Ascending aorta (tissue), 2 donors: ENCODE data around the gene HSDL1. TPM values are rescaled to one million over a fixed set of nuclear protein-coding genes. Genes with fewer than 3 reads are reported as not detected.

ENCODE experiments used
- DNase-seq, 2 donors: peaks; one replicate each; pipeline ENCODE4 v3.0.0-alpha.2; 2019; ENCODE audit warnings: low spot score in 2 of 2
- H3K27ac ChIP-seq, 2 donors: fragments of 200-600 bp; sonication (generic); one replicate each; pipeline ENCODE4 v1.5.1; 2016 to 2017; ENCODE audit warnings: mild to moderate bottlenecking in 1 of 2
- H3K27me3 ChIP-seq: fragments of 200-600 bp; sonication (generic); one replicate; pipeline ENCODE4 v1.5.1; 2017
- H3K36me3 ChIP-seq, 2 donors: fragments of 200-600 bp; sonication (generic); one replicate each; pipeline ENCODE4 v1.5.1; 2016
- H3K4me1 ChIP-seq, 2 donors: fragments of 200-600 bp; sonication (generic); one replicate each; pipeline ENCODE4 v1.5.1; 2016 to 2017; ENCODE audit warnings: mild to moderate bottlenecking in 1 of 2
- H3K4me3 ChIP-seq, 2 donors: fragments of 200-600 bp; sonication (generic); one replicate each; pipeline ENCODE4 v1.5.1; 2016 to 2017; ENCODE audit warnings: mild to moderate bottlenecking in 1 of 2
- H3K9me3 ChIP-seq, 2 donors: fragments of 200-600 bp; sonication (generic); one replicate each; pipeline ENCODE4 v1.5.1; 2016
- intact Hi-C: fragments of 100-400 bp; cut with DNase I; formaldehyde crosslinking; loops from one replicate; pipeline ENCODE4 v1.15.1; 2023
- total RNA-seq: library from RNA; depleted of rRNA; stranded (reverse); fragments of >200 nt; gene quantifications from one replicate; pipeline ENCODE4 v1.1.0, GENCODE V29; 2016
- TF ChIP-seq, protein P1 (sequence below), 3 experiments: fragments of 200-600 bp in 2 of 3; fragments of 450-650 bp in 1 of 3; sonication (generic) in 2 of 3; IDR thresholded peaks; one replicate each; pipeline ENCODE4 v1.5.1; 2016 to 2019; ENCODE audit warnings: antibody characterized with exemption in 3 of 3, mild to moderate bottlenecking in 1 of 3, moderate library complexity in 1 of 3

HSDL1 gene
- total RNA-seq, 1 donor from 2014 or later: 12.0 TPM

DNA sequence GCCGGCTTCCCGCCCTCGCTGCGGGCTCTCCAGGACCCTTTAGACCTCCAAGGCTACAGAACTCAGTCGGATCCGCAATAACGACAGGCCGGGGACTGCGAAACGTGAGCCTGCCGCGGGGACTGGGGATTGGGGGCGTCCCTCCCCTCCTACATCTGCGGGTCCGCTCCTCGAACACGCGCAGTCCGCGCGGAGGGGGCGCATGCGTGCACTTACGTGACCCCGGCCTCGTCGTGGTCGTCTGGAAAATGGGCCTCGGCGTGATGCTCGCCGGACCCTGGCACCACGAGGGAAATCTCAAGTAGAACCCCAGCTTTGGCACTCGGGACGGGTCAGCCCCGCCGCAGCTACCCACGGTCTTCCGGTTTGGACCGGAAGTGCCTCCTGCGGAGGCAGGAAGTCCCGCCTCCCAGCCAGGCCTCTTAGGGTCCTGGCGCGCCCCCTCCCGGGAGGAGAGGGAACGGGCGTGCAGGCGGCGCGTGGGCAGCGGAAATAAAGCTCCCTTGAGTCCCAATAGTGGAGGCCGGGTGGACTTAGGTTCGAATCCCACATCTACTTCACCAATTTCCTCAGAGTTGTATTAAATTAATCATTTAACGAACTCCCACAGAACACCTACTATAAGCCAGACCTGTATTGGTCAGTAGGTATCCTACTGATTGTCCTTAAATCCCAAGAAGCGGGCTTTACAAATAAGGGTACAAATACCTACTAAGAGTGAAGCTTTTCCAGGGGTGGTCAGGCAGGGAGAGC lies 41.9 kb upstream of the HSDL1 start, which contains the start of gene TAF1C:
Gene TAF1C, minus strand, starts transcription at position 373 of the 753 bp plus-strand sequence. CDS start 2,069 bp downstream, outside the sequence.
- intact Hi-C loops: loop anchor here (1.0 to 10.0 kb wide), 6 partner anchors 42 to 262 kb away; partner anchors contain the start of genes DNAAF1, HSDL1 and MBTPS1
- DNase-seq: peak; percentile 71 to 97
- TF ChIP-seq, protein P1, sequence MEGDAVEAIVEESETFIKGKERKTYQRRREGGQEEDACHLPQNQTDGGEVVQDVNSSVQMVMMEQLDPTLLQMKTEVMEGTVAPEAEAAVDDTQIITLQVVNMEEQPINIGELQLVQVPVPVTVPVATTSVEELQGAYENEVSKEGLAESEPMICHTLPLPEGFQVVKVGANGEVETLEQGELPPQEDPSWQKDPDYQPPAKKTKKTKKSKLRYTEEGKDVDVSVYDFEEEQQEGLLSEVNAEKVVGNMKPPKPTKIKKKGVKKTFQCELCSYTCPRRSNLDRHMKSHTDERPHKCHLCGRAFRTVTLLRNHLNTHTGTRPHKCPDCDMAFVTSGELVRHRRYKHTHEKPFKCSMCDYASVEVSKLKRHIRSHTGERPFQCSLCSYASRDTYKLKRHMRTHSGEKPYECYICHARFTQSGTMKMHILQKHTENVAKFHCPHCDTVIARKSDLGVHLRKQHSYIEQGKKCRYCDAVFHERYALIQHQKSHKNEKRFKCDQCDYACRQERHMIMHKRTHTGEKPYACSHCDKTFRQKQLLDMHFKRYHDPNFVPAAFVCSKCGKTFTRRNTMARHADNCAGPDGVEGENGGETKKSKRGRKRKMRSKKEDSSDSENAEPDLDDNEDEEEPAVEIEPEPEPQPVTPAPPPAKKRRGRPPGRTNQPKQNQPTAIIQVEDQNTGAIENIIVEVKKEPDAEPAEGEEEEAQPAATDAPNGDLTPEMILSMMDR (IDR thresholded peaks at IDR 0.05): peak; percentile 89 to 99 (median 98)
- H3K4me1 ChIP-seq: peaks cover 5 to 10% of the 10 kb centered on the region in 2 donors
- H3K27me3 ChIP-seq: no peaks in the 10 kb centered on the region
- H3K27ac ChIP-seq: peak within 1 kb of the TSS; percentile 67 to 82
- H3K9me3 ChIP-seq: no peaks in the 10 kb centered on the region
- H3K36me3 ChIP-seq: peaks cover 27 to 29% of the 10 kb centered on the region in 2 donors
- peak within 1 kb of the TSS; percentile 93 to 96 for H3K4me3 ChIP-seq

DNA sequence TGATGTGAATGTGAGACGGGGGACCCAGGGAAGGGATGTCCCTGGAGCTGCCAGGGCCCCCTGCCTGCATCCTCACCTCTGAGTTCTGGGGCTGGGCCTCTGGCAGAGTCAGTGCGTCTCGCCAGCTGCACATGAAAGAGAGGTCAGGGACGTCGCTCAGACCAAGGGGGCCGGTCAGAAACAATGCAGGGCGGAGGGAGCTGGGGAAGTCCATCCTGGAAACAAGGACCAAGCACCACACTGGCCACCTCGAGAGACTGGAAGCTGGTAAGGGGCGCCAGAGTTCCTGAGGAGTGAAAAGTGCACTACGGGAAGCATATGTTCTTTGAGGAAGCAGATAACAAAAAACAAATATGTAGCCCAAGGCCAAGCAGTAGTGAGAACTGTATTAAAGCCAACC lies 39.8 kb upstream of the HSDL1 start:
- peaks cover 47 to 50% of the 10 kb centered on the region in 2 donors for H3K36me3 ChIP-seq
- DNase-seq: no peak
- H3K27me3 ChIP-seq: no peaks in the 10 kb centered on the region
- H3K4me1 ChIP-seq: peaks cover 5 to 10% of the 10 kb centered on the region in 2 donors
- TF ChIP-seq, protein P1 (IDR thresholded peaks at IDR 0.05): no peak
- H3K4me3 ChIP-seq: no peak overlapping the region
- H3K27ac ChIP-seq: peak overlapping the region in 1 of 2 donors; percentile 28
- no peaks in the 10 kb centered on the region for H3K9me3 ChIP-seq
- intact Hi-C loops: loop anchor here (10.0 kb wide), 1 partner anchor 260 kb away; no protein-coding TSS in a partner anchor

DNA sequence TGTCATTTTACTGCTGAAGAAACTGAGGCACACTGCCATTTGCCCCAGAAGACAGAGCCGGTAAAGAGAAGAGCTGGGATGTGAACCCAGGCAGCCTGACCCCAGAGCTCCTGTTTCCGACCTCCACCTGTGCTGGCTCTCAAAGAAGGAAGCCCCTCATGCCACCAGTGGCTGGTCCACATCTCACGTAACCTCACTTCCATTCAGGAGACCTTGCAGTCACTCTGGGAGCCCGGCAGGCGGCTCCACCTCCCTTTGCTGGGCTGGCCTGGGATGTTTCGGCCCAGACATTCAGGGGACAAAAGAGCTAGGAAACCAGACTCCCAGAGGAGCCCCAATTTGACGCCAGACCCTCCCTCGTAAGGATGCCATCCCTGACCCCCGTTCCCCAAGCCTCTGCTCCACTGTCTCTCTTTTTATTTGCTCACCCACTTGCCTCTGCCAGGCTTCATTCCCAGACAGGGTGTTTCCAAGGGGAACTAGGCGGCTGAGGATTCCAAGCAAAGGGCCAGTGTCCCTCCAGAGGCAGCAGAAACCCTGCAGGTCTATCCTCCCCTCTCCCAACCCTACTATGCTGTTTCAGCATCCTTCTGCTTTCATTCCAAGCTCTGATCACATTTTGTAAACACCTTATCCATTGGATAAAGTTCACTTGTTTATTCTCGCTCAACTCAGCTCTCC lies 39.1 kb upstream of the HSDL1 start:
- intact Hi-C loops: loop anchor here (10.0 kb wide), 1 partner anchor 259 kb away; no protein-coding TSS in a partner anchor
- no peaks in the 10 kb centered on the region for H3K9me3 ChIP-seq
- H3K27ac ChIP-seq: peak overlapping the region in 1 of 2 donors; percentile 28
- peaks cover 54 to 57% of the 10 kb centered on the region in 2 donors for H3K36me3 ChIP-seq
- H3K4me3 ChIP-seq: no peak overlapping the region
- no peak for DNase-seq
- TF ChIP-seq, protein P1 (IDR thresholded peaks at IDR 0.05): no peak
- peaks cover 5 to 10% of the 10 kb centered on the region in 2 donors for H3K4me1 ChIP-seq
- no peaks in the 10 kb centered on the region for H3K27me3 ChIP-seq

DNA sequence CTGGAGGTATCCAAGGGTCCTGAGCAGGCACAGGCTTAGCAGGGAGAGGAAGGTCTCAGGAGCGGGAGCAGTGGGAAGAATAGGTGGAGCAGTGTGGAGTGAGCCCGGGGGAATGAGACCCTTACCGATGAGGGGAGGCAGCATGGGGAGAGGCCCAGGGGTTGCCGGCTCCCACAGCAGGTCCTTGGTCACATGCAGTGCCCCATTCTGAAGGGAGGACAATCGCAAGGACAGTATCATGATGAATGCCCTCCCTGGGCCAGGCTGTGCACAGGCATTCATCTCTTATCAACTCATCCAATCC lies 38.5 kb upstream of the HSDL1 start:
- no peak overlapping the region for H3K27ac ChIP-seq
- H3K4me3 ChIP-seq: no peak overlapping the region
- no peaks in the 10 kb centered on the region for H3K27me3 ChIP-seq
- H3K9me3 ChIP-seq: no peaks in the 10 kb centered on the region
- no peak for DNase-seq
- peaks cover 5 to 10% of the 10 kb centered on the region in 2 donors for H3K4me1 ChIP-seq
- TF ChIP-seq, protein P1 (IDR thresholded peaks at IDR 0.05): no peak
- peaks cover 58 to 62% of the 10 kb centered on the region in 2 donors for H3K36me3 ChIP-seq
- intact Hi-C loops: loop anchor here (10.0 kb wide), 1 partner anchor 259 kb away; no protein-coding TSS in a partner anchor

DNA sequence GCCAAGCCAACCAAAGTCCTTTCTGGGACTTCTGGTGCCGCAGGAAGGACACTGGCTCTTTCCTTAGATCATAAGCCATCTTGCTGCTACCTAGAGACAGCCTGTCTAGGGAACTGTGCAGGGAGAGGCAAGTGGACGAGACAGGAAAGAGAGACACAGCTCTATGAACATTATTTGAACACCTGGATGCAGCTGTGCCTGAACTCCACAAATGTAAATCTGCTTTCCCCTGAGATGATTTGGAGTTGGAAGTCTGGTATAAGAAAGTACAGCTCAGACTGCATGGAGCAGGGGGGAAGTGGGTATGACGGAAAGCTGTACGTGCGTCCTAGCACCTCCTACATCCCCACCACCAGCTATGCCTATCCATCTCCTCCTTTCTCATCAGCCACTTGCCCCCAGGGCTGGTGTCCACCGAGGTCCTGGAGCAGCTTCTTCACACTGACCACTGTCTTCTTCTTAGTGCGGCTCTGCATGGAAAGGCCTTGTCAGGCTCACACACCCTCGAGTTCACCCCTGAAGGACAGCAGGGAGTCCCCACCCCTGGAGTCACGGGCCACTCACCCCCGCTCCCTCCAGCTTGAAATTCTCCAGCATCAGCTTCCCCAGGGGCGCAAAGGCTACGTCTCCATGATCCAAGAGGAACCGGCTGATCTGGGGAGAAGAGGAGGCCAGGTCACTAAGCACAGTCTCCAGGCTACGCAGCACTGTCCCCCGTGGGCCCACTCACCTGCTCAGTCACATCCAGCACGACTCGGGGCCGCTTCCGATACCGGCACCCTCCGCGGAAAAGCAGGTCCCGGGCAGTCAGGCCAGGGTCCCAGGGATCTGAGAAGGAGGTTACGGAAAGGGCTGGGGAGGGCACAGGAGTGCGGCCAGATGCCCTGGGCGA lies 37.9 kb upstream of the HSDL1 start:
- Histone ChIP-seq H3K4me1 (peaks cover 5 to 12% of the 10 kb centered on the region in 2 donors), H3K27ac (no peak overlapping the region), H3K36me3 (peaks cover 60 to 65% of the 10 kb centered on the region in 2 donors)

More for the DNA sequence above, 37.9 kb upstream of the HSDL1 start:
- no peaks in the 10 kb centered on the region for H3K9me3 ChIP-seq
- no peak for DNase-seq
- H3K4me3 ChIP-seq: no peak overlapping the region
- no peaks in the 10 kb centered on the region for H3K27me3 ChIP-seq
- TF ChIP-seq, protein P1 (IDR thresholded peaks at IDR 0.05): no peak
- intact Hi-C loops: loop anchor here (10.0 kb wide), 1 partner anchor 258 kb away; no protein-coding TSS in a partner anchor
